ENCODE data around the gene ARMC9. TPM values are rescaled to one million over a fixed set of nuclear protein-coding genes. Genes with fewer than 3 reads are reported as not detected.
"Not testable (repeated sequence)": the region's sequence is repeated elsewhere in the genome, so short reads cannot be mapped to it uniquely, and the experiment has no call there.

Gene ARMC9
- total RNA-seq, 2 experiments from 2014 or later: 3.0 TPM

DNA sequence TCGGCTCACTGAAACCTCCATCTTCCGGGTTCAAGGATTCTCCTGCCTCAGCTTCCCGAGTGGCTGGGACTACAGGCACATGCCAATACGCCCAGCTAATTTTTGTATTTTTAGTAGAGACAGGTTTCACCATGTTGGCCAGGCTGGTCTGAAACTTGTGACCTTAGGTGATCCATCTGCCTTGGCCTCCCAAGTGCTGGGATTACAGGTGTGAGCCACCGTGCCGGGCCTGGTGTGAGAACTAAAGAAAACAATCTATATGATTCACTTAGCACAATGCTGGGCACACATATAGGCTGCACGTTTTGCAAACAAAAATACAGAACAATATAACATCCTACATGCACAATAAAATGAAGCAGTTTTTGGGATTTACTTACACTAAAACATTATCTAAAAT lies 1.2 kb upstream of the ARMC9 start:
- H3K27me3 Mint-ChIP-seq; H3K27ac Mint-ChIP-seq; H3K36me3 Mint-ChIP-seq; H3K9me3 Mint-ChIP-seq; DNase-seq; H3K4me1 Mint-ChIP-seq (ENCODE audit: low read depth); CTCF ChIA-PET; intact Hi-C loops (cut with micrococcal nuclease); POLR2A ChIA-PET: not testable (repeated sequence)
- H3K4me3 Mint-ChIP-seq: peak overlapping the region; percentile 87

DNA sequence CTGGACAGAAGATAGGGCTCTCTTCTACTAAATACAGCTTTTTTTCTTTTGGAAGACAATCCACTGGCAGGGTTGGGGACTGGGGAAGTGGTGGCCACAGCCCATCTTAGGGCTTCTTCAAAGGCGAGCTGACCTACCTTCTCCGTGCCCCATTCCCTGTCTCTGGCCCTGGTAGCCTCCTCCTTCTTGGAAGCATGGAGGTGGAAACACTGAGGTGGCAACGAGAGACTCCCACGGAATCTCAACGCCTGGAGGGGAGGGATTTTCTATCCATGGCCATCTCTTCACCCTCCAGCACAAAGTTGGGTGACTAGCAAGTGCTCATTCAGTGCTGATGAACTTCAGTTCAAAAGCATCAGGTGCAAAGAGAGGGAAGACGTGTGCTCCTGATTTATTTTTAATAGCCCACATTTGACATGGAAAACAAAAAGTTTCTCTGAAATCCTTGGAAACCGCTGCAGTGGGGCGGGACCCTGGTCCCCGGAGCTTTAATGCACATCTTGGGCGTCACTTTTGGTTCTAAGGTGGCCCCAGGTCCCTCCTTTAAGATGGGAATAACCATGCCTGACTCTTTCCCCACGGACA lies 633 bp upstream of the ARMC9 start:
- H3K4me3 Mint-ChIP-seq: peak overlapping the region; percentile 87
- intact Hi-C loops (cut with micrococcal nuclease): no loop called here
- POLR2A ChIA-PET: interaction anchor here (0.5 kb wide), 1 partner anchor 535 kb away, joined by 3 read pairs; no protein-coding TSS in a partner anchor
- H3K36me3 Mint-ChIP-seq: no peaks in the 10 kb centered on the region
- H3K9me3 Mint-ChIP-seq: no peaks in the 10 kb centered on the region
- H3K27ac Mint-ChIP-seq: no peak overlapping the region
- H3K27me3 Mint-ChIP-seq: peaks cover 5% of the 10 kb centered on the region
- CTCF ChIA-PET: interaction anchor here (1.4 kb wide), 1 partner anchor 30 kb away, joined by 4 read pairs; no protein-coding TSS in a partner anchor
- DNase-seq: no peak
- H3K4me1 Mint-ChIP-seq (ENCODE audit: low read depth): peaks cover 6% of the 10 kb centered on the region

DNA sequence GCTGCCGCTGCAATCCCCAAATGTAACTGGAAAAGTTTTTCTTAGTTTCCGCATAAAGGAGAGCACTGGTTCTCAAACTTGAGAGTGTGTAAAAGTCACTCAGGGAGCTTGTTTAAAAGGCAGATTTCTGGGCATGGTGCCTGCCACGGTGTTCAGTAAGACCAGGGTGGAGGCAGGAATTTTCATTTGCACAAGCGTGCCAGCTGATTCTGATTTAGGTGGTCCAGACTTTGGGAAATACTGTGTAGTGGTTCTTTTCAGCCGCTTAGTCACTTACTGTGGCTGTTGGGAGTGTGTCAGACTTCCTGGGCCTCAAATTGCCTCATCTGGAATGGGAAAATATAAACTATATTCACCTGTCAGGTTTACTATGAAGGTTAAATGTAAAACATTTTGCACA lies 788 bp downstream of the ARMC9 start:
- Mint-ChIP-seq H3K27me3 (peaks cover 4% of the 10 kb centered on the region), H3K4me1 (ENCODE audit: low read depth) (peaks cover 6% of the 10 kb centered on the region), H3K9me3 (no peaks in the 10 kb centered on the region), H3K27ac (no peak overlapping the region), H3K36me3 (no peaks in the 10 kb centered on the region), H3K4me3 (peak overlapping the region; percentile 87)
- intact Hi-C loops (cut with micrococcal nuclease): no loop called here
- CTCF ChIA-PET: interaction anchor here (1.4 kb wide), 1 partner anchor 28 kb away, joined by 4 read pairs; no protein-coding TSS in a partner anchor
- no peak for DNase-seq
- POLR2A ChIA-PET: no interaction called here

DNA sequence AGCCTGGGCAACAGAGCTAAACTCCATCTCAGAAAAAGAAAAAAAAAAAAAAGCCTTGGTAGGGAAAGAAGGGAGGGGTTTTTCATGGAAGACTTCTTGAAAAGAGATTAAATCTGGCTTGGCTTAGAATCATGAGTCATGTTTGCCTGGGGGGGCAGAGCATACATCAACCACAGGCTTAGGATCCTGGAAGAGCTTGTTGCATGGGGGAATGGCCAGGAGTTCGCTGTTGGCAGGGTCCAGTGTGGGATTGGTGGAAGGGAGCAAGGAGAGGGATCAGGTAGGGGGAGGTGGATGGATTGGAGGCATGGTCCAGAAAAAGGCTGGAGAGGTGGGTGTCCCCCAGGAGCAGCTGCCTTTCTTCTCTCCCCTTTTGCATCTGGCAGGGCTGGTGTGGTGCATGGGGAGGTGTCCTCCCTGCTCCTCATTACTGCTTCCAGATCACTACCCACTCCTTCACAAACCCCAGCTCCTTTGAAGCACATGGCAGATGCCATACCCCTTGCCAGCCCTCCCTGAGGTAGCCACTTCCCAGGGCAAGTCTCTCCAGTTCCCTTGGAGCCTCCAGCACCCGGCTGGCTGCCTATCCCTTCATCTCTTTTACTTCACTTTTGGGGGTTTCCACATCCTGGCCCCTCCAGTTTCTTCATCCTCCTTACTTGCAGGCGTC lies 2.5 kb downstream of the ARMC9 start:
- H3K36me3 Mint-ChIP-seq: no peaks in the 10 kb centered on the region
- H3K27me3 Mint-ChIP-seq: peaks cover 3% of the 10 kb centered on the region
- no peak overlapping the region for H3K4me3 Mint-ChIP-seq
- H3K9me3 Mint-ChIP-seq: no peaks in the 10 kb centered on the region
- no peak for DNase-seq
- ChIA-PET POLR2A (no interaction called here), CTCF (no interaction called here)
- intact Hi-C loops (cut with micrococcal nuclease): no loop called here
- H3K27ac Mint-ChIP-seq: no peak overlapping the region
- H3K4me1 Mint-ChIP-seq (ENCODE audit: low read depth): peaks cover 6% of the 10 kb centered on the region

DNA sequence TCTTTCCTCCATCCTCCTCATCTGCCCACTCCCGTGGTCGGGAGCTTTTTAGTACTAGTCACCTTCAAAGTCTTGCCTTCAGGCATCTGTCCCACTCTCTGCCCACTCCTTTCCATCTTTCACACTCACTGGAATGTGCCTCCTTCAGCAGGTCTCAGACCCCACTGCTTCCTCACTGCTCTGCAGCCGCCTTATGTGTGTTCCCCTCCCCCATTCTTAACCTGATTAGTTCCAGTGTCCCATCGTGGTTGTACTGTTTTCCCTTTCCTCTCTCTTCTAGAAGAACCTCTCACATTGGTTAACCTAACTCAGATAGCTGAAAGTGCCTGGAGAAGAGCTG lies 3.0 kb downstream of the ARMC9 start:
- ChIA-PET POLR2A (no interaction called here), CTCF (no interaction called here)
- H3K4me1 Mint-ChIP-seq (ENCODE audit: low read depth): peaks cover 6% of the 10 kb centered on the region
- no peak overlapping the region for H3K27ac Mint-ChIP-seq
- peaks cover 3% of the 10 kb centered on the region for H3K27me3 Mint-ChIP-seq
- DNase-seq: no peak
- no peaks in the 10 kb centered on the region for H3K9me3 Mint-ChIP-seq
- no peak overlapping the region for H3K4me3 Mint-ChIP-seq
- no peaks in the 10 kb centered on the region for H3K36me3 Mint-ChIP-seq
- intact Hi-C loops (cut with micrococcal nuclease): no loop called here

DNA sequence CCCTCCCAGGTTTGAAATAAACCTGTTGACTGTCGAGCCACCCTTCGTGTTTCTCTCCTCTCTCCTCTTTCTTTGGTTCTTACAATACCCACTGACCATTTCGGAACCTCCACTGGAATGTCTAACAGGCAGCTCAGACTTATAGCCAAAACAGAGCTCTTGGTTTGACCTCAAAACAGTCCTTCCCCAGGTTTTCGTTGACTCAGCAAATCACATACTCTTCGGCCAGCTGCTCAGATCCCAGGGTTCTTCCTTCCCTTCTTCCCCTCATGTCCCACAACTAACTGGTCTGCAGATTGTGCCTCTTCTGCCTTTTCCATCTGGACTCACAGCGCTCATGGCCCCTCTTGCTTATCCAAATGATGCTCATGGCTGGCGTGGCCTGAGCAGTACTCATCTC lies 4.7 kb downstream of the ARMC9 start:
- POLR2A ChIA-PET: no interaction called here
- H3K4me1 Mint-ChIP-seq (ENCODE audit: low read depth): peaks cover 4% of the 10 kb centered on the region
- no peak overlapping the region for H3K4me3 Mint-ChIP-seq
- peaks cover 3% of the 10 kb centered on the region for H3K27me3 Mint-ChIP-seq
- H3K27ac Mint-ChIP-seq: no peak overlapping the region
- no peaks in the 10 kb centered on the region for H3K9me3 Mint-ChIP-seq
- intact Hi-C loops (cut with micrococcal nuclease): no loop called here
- DNase-seq: no peak
- no peaks in the 10 kb centered on the region for H3K36me3 Mint-ChIP-seq
- CTCF ChIA-PET: no interaction called here

DNA sequence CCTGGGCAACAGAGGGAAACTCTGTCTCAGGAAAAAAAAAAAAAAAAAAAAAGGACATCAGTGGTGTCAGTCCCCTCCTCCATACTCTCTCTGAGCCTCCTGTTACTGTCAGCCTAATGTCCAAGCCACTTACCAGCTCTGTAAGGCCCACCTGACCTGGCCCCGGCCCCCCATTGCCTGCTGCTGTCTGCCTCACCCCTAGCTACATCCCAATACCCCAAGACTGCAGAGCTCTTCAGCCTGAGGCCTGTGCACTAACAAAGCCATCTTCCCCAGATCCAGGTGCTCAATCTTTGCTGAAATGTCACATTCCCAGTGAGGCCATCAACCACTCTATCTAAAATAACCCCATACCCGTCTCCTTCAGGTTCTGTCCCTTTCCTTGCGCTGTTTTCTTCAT lies 5.7 kb downstream of the ARMC9 start:
- Mint-ChIP-seq H3K4me1 (ENCODE audit: low read depth) (peaks cover 2% of the 10 kb centered on the region), H3K9me3 (no peaks in the 10 kb centered on the region), H3K27ac (no peak overlapping the region), H3K4me3 (no peak overlapping the region), H3K36me3 (no peaks in the 10 kb centered on the region), H3K27me3 (peaks cover 3% of the 10 kb centered on the region)
- CTCF ChIA-PET: no interaction called here
- intact Hi-C loops (cut with micrococcal nuclease): no loop called here
- POLR2A ChIA-PET: no interaction called here
- no peak for DNase-seq

DNA sequence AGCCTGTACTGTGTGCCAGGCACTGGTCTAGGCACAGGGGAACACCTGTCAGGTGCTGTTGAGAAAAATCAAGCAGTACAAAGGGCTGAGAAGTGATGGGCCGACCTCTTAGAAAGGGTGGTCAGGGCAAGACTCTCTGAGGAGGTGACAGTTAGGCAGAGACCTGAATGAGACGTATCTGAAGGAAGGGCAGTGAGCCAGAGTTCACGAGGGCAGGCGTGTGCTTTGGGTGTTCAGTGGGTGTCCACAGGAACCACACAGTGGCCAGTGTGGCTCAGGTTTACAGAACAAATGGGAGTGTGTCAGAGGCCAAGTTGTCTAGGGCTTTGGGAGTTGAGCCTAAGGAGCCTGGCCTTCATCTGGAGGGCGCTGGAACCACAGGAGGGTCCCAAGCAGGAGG lies 6.2 kb downstream of the ARMC9 start:
- Mint-ChIP-seq H3K4me3 (no peak overlapping the region), H3K4me1 (ENCODE audit: low read depth) (no peaks in the 10 kb centered on the region), H3K36me3 (no peaks in the 10 kb centered on the region), H3K9me3 (no peaks in the 10 kb centered on the region), H3K27ac (no peak overlapping the region), H3K27me3 (peaks cover 3% of the 10 kb centered on the region)
- CTCF ChIA-PET: no interaction called here
- DNase-seq: no peak
- intact Hi-C loops (cut with micrococcal nuclease): no loop called here
- POLR2A ChIA-PET: no interaction called here

DNA sequence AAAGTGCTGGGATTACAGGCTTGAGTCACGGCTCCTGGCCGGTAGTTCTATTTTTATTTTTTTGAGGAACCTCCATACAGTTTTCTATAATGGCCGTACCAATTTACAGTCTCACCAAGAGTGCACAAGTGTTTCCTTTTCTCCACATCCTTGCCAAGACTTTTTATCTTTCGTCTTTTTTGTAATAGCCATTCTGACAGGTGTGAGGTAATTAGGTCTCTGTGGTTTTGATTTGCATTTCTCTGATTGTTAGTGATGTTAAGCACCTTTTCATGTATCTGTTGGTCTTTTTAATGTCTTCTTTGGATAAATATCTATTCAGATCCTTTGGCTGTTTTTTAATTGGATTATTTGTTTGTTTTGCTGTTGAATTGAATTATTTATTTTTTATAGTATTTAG lies 9.3 kb downstream of the ARMC9 start:
- POLR2A ChIA-PET: no interaction called here
- DNase-seq: no peak
- Mint-ChIP-seq H3K4me1 (ENCODE audit: low read depth) (no peaks in the 10 kb centered on the region), H3K9me3 (no peaks in the 10 kb centered on the region), H3K36me3 (no peaks in the 10 kb centered on the region), H3K4me3 (no peak overlapping the region), H3K27me3 (no peaks in the 10 kb centered on the region), H3K27ac (no peak overlapping the region)
- intact Hi-C loops (cut with micrococcal nuclease): no loop called here
- CTCF ChIA-PET: no interaction called here

DNA sequence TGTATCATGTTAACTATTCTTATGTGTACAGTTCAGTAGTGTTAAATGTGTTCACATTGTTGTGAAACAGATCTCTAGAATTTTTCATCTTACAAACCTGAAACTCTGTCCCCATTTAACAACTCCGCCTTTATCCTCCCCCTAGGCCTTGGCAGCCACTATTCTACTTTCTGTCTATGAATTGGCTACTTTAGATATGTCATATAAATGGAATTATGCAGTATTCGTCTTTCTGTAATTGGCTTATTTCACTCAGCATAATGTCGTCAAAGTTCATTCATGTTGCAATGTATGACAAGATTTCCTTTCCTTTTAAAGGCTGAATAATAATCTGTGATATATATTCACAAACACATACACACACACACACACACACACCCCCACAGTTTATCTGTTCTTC lies 12.4 kb downstream of the ARMC9 start:
- ChIA-PET POLR2A (no interaction called here), CTCF (interaction anchor here (1.0 kb wide), 1 partner anchor 158 kb away, joined by 5 read pairs; no protein-coding TSS in a partner anchor)

DNA sequence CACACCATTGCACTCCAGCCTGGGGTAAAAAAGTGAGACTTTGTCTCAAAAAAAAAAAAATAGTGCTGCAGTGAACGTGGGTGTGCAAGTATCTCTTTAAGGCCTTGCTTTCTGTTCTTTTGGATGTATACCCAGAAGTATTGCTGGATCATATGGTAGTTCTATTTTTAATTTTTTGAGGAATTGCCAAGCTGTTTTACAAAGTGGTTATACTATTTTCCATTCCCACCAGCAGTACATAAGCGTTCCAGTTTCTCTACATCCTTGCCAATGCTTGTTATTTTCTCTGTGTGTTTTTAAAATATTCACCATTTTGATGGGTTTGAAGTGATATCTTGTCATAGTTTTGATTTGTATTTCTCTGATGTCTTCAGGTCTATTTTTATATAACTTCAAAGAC lies 13.1 kb downstream of the ARMC9 start:
- Mint-ChIP-seq H3K27me3 (no peaks in the 10 kb centered on the region), H3K4me1 (ENCODE audit: low read depth) (no peaks in the 10 kb centered on the region), H3K9me3 (no peaks in the 10 kb centered on the region), H3K27ac (no peak overlapping the region), H3K36me3 (no peaks in the 10 kb centered on the region), H3K4me3 (no peak overlapping the region)
- ChIA-PET POLR2A (no interaction called here), CTCF (no interaction called here)
- intact Hi-C loops (cut with micrococcal nuclease): no loop called here
- DNase-seq: no peak

More for the DNA sequence above, 12.4 kb downstream of the ARMC9 start:
- DNase-seq: no peak
- Mint-ChIP-seq H3K4me1 (ENCODE audit: low read depth) (no peaks in the 10 kb centered on the region), H3K36me3 (no peaks in the 10 kb centered on the region), H3K4me3 (no peak overlapping the region), H3K9me3 (no peaks in the 10 kb centered on the region), H3K27ac (no peak overlapping the region), H3K27me3 (no peaks in the 10 kb centered on the region)
- intact Hi-C loops (cut with micrococcal nuclease): no loop called here

DNA sequence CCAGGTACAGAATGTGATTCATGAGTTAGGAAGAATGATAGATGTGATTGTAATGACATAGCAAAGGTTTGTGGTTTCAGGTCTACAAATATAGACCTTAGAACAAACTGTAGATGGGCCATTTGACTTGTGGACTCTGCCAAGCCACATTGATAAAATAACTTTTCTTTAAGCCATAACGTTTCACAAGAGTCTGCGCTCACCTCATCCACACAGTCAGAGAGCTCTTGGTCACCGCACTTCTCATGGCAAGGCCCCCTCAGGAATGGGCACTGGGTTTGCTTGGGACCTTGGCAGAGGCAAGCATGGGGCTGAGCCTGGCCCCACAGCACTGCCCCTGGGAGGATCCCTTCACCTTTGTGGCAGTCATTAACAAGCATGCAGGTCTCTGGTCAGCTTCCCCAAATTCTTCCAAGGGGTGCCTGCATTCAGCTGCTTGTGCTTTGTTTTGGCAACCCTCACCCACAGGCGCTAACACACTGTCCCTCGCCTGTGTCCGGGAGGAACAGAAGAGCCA lies 14.0 kb downstream of the ARMC9 start:
- Mint-ChIP-seq H3K27ac (no peak overlapping the region), H3K36me3 (no peaks in the 10 kb centered on the region), H3K4me1 (ENCODE audit: low read depth) (no peaks in the 10 kb centered on the region), H3K4me3 (no peak overlapping the region), H3K27me3 (no peaks in the 10 kb centered on the region), H3K9me3 (no peaks in the 10 kb centered on the region)
- ChIA-PET CTCF (no interaction called here), POLR2A (no interaction called here)
- DNase-seq: no peak
- intact Hi-C loops (cut with micrococcal nuclease): no loop called here

DNA sequence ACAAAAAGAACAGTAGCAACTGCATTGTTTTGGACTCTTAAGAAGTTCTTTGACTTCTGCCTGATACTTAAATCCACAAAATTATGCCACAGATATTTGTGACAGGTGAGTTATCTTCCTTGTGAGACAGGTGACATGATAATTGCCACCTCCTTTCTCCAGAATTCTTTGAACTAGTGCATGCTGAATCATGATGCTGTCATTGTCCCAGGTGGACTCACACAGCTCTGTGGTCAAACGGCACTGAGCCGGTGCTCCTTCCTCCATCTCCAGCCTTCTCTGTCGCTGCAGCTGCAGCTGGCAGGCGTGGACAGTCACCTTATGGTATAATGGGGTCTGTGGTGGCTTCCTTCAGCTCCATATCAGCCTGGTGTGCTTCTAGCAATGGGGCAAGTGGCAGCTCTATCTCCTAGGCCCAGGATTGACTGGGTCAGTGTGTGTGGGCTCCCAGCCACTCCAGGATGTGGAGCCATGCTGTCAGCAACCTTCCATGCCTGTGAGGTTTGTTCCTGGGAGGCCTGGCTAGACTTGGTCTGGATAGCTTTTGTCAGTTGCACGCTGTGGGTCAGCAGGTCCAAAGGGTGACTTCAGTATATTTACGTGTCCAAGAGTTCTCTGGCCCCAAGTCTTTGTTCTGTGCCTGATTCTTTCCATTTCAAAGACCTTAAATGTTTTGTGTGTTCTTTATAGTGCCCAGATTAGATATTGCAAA lies 15.7 kb downstream of the ARMC9 start:
- H3K4me3 Mint-ChIP-seq: no peak overlapping the region
- no peaks in the 10 kb centered on the region for H3K36me3 Mint-ChIP-seq
- H3K9me3 Mint-ChIP-seq: no peaks in the 10 kb centered on the region
- ChIA-PET POLR2A (interaction anchor here (0.6 kb wide), 1 partner anchor 238 kb away, joined by 3 read pairs; no protein-coding TSS in a partner anchor), CTCF (no interaction called here)
- no peaks in the 10 kb centered on the region for H3K4me1 Mint-ChIP-seq (ENCODE audit: low read depth)
- no peak overlapping the region for H3K27ac Mint-ChIP-seq
- H3K27me3 Mint-ChIP-seq: no peaks in the 10 kb centered on the region
- intact Hi-C loops (cut with micrococcal nuclease): no loop called here
- DNase-seq: no peak

Measured in activated CD4-positive, alpha-beta memory T cell treated with anti-CD3 and anti-CD28 coated beads for 36 hours (primary cell).